HepG2 (cell line): Measurements from ENCODE around the gene COMT. TPM values are rescaled to one million over a fixed set of nuclear protein-coding genes. Genes with fewer than 3 reads are reported as not detected.

Source experiments
- ELF3 ChIP-seq: IDR thresholded peaks from 2 replicates; pipeline ENCODE4 v1.6.1; 2016; ENCODE audit warnings: missing genetic modification reagents, missing compliant biosample characterization
- GPN1 ChIP-seq: sonication (generic); formaldehyde crosslinking; IDR thresholded peaks from 2 replicates; pipeline ENCODE4 v1.5.1; 2020; ENCODE audit warnings: missing genetic modification reagents, borderline replicate concordance
- ISL2 ChIP-seq: sonication (generic); formaldehyde crosslinking; IDR thresholded peaks from 2 replicates; pipeline ENCODE4 v1.5.0; 2020; ENCODE audit warnings: missing genetic modification reagents
- MAFF ChIP-seq: IDR thresholded peaks from 2 replicates; pipeline ENCODE4 v1.6.1; 2011; ENCODE audit warnings: low read depth, low read length, improper control_type of control experiment
- NR1H2 ChIP-seq: sonication (generic); formaldehyde crosslinking; IDR thresholded peaks from 2 replicates; pipeline ENCODE4 v1.8.1; 2022; ENCODE audit warnings: low read depth, missing genetic modification reagents, borderline replicate concordance
- REST ChIP-seq, 2 experiments: IDR thresholded peaks; 2 replicates each; pipeline ENCODE4 v1.6.1; 2011 to 2012; ENCODE audit warnings: low read length in 2 of 2, borderline replicate concordance in 1 of 2, low read depth in 1 of 2, mild to moderate bottlenecking in 1 of 2, moderate library complexity in 1 of 2
- SIX4 ChIP-seq: sonication (generic); formaldehyde crosslinking; IDR thresholded peaks from 2 replicates; pipeline ENCODE4 v1.4.0; 2020; ENCODE audit warnings: missing genetic modification reagents
- THAP11 ChIP-seq: IDR thresholded peaks from 2 replicates; pipeline ENCODE4 v1.6.1; 2016; ENCODE audit warnings: missing biosample characterization, missing genetic modification reagents
- TRIM22 ChIP-seq: fragments of 450-650 bp; IDR thresholded peaks from 2 replicates; pipeline ENCODE4 v1.6.1; 2017
- U2AF1 ChIP-seq: fragments of 200-400 bp; formaldehyde crosslinking; optimal IDR thresholded peaks from 2 replicates; pipeline ENCODE3; 2017; ENCODE audit warnings: mild to moderate bottlenecking, low read depth, low read length
- UBTF ChIP-seq: sonication (generic); formaldehyde crosslinking; IDR thresholded peaks from 2 replicates; pipeline ENCODE4 v1.4.0; 2020; ENCODE audit warnings: mild to moderate bottlenecking, missing genetic modification reagents
- ZFP1 ChIP-seq: IDR thresholded peaks from 2 replicates; pipeline ENCODE4 v1.6.1; 2016
- ZNF121 ChIP-seq: sonication (generic); formaldehyde crosslinking; IDR thresholded peaks from 2 replicates; pipeline ENCODE4 v1.5.0; 2020; ENCODE audit warnings: mild to moderate bottlenecking, missing genetic modification reagents
- ZNF124 ChIP-seq: sonication (generic); formaldehyde crosslinking; IDR thresholded peaks from 2 replicates; pipeline ENCODE4 v1.4.0; 2020; ENCODE audit warnings: missing genetic modification reagents
- ZNF460 ChIP-seq: sonication (generic); formaldehyde crosslinking; IDR thresholded peaks from 2 replicates; pipeline ENCODE4 v1.5.1; 2020; ENCODE audit warnings: missing genetic modification reagents, mild to moderate bottlenecking, borderline replicate concordance
- ZNF646 ChIP-seq: sonication (generic); formaldehyde crosslinking; IDR thresholded peaks from 2 replicates; pipeline ENCODE4 v1.9.0; 2021; ENCODE audit warnings: mild to moderate bottlenecking, missing genetic modification reagents
- polyA plus RNA-seq, 8 experiments: library from polyadenylated mRNA; depleted of rRNA in 3 of 8; stranded (reverse) in 7 of 8; unstranded in 1 of 8; fragments of >200 nt; fragmentation: Illumina TruSeq in 4 of 8; extraction: Trizol in 4 of 8; gene quantifications; 2 replicates each; pipeline versions ENCODE4 v1.2.1 to v1.2.3, GENCODE V29; 2011 to 2016; ENCODE audit warnings: low read depth in 4 of 8, missing spikeins in 1 of 8, mixed read lengths in 1 of 8; ENCODE audit not compliant: insufficient read depth in 1 of 8
- total RNA-seq, 5 experiments: library from RNA; depleted of rRNA; stranded (reverse); fragments of >200 nt; fragmentation: Illumina TruSeq; extraction: Trizol; gene quantifications; 2 replicates each; pipeline ENCODE4 v1.2.3, GENCODE V29; 2016; ENCODE audit warnings: low read depth in 1 of 5

The COMT gene
- total and polyA plus RNA-seq, 2 of the 13 experiments (the other 11 are each of a cell fraction or from before 2014, with no cell fraction given) = 156 to 162 TPM

- no peak for TF ChIP-seq U2AF1
- TF ChIP-seq THAP11 (CRISPR knock-in tag) = peak; percentile 67; the same call in 1 of the 2 replicates
- TF ChIP-seq REST (IDR thresholded peaks at IDR 0.05; ENCODE audit: borderline replicate concordance in 1 of 2, low read depth in 1 of 2, low read length in 2 of 2) = no peak
- no peak for TF ChIP-seq MAFF
- TF ChIP-seq ISL2 (CRISPR knock-in tag) = peak; percentile 71
- peak; percentile 89 for TF ChIP-seq ELF3 (CRISPR knock-in tag)
- 0 out of 2 replicates have a peak, but pooled peaks have one; percentile 63 for TF ChIP-seq GPN1 (CRISPR knock-in tag)
- peak; percentile 60 for TF ChIP-seq ZNF121 (CRISPR knock-in tag)
- peak; percentile 97 for TF ChIP-seq ZNF124
- TF ChIP-seq TRIM22 = no peak
- TF ChIP-seq NR1H2 (CRISPR knock-in tag) = peak; percentile 89
- peak; percentile 76; the same call in 1 of the 2 replicates for TF ChIP-seq ZFP1 (CRISPR knock-in tag)
- TF ChIP-seq SIX4 (CRISPR knock-in tag) = peak; percentile 77
- TF ChIP-seq ZNF646 (CRISPR knock-in tag) = peak; percentile 65; the same call in 1 of the 2 replicates
- TF ChIP-seq ZNF460 (CRISPR knock-in tag) = no peak; the same call in 1 of the 2 replicates
- peak; percentile 53; the same call in 1 of the 2 replicates for TF ChIP-seq UBTF (CRISPR knock-in tag)
Measured at GRCh38 chr22:19892257-19892879, 49.2 kb upstream of the COMT start (continued).
